HG02610 (cell line): ENCODE results near the gene SMIM35.
"Not testable (repeated sequence)": the region's sequence is repeated elsewhere in the genome, so short reads cannot be mapped to it uniquely, and the experiment has no call there.

Experiments
- ATAC-seq: cut with Tn5 transposase; IDR thresholded peaks from one replicate; pipeline ENCODE4 v1.9.1; 2021; ENCODE audit warnings: mild to moderate bottlenecking, moderate library complexity; ENCODE audit not compliant: unreplicated experiment

Gene SMIM35

DNA sequence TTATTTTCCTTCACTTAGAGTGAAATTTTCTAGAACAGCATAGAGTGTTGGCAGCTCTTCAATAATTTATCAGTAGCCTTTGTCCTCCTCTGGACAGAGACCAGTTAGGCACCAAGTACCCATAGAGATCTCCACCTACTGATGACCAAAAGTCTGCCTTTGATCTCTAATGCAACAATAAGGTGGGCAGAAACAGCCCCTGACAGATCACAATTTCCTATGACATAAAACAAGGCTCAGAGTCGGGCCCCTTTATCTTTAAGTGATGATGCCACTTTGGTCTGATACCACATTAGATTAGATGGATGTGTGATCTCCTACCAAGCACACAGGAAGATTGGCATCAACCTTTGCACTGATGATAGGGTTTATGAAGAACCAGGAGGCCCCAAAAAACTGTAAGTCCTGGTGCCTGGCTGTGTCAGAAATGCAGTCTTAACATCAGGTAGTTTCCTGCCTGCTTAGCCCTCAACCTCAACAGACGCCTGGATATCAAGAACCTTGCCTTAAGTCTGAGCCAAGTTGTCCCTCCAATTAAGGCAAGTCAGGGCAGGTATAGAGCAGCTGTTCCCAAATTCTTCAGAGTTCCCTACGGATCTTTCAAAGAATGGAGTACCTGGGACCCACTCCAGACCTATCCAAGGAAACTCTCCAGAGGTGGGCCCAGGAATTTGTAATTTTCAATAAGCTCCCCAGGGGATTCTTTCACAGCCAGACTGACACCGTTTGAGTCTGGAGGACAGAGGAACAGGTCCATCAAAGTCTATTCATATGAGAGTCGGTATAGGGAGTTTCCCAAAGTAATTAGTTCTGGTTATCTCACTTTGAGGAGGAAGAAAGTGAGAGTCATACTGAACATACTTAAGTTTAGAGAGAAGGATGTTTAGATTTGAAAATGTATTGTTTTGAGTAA lies 40.5 kb downstream of the SMIM35 start:
- ATAC-seq = peak; percentile 70

DNA sequence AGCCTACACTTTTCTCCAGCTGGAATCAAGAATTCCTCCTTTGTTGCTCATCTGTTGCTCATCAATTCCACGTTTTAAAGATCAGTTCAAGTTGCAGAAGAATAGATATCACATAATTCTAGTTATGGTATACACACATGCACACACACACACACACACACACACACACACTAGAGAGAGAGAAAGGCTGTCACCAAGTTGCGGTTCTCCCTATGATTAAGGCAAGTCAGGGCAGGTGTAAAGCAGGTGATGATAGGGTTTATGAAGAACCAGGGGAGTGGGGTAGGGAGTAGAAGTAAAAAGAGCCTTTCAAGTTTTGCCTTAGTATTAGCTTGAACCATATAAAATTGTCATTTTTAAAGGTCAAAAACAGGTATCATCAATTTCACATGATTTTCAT lies 41.6 kb downstream of the SMIM35 start:
- no peak for ATAC-seq

DNA sequence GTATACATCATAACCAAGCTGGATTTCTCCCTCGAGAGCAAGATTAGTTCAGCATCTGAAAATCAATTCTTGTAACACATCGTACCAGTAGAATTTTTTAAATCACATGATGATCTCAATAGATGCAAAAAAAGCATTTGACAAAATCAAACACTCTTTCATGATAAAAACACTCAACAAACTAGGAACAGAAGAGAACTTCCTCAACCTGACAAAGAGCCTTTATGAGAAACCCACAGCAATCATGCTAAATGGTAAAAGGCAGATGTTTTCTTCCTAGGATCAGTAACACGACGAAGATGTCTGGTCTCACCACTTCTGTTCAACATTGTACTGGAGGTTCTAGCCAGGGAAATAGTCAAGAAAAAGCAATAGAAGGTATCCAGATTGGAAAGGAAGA lies 44.0 kb downstream of the SMIM35 start:
- ATAC-seq = no peak

DNA sequence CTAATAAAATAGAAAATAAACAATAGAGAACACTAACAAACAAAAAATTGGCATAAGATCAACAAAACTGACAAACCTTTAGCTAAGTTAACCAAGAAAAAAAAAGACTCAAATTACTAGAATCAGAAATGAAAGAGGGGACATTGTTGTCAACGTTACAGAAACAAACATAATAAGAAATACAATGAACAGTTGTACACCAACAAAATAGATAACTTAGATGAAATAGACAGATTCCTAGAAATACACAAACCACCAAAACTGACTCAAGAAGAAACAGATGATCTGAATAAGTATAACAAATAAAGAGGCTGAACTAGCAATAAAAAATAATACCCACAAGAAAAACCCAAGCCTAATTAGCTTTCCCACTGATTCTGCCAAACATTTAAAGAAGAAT lies 44.6 kb downstream of the SMIM35 start:
- ATAC-seq = no peak

DNA sequence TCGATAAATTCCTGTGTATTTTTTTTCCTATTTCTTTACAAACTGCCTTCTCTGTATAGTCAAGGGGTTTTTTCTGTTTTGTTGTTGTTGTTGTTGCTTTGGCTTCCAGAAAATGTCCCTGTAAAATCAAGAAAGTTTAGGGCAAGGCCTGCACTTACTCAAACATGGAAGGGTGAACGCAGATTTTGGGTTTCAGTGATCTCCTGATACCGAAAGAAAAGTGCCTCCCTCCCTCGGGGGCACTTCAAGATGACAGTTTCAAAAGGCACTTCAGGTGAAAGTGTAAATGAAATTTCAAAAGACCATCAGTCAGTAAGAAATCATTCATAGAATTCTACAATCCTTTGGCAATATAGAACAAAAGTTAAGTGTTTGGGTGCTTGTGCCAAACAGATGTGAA lies 53.3 kb downstream of the SMIM35 start:
- ATAC-seq = peak; percentile 66

DNA sequence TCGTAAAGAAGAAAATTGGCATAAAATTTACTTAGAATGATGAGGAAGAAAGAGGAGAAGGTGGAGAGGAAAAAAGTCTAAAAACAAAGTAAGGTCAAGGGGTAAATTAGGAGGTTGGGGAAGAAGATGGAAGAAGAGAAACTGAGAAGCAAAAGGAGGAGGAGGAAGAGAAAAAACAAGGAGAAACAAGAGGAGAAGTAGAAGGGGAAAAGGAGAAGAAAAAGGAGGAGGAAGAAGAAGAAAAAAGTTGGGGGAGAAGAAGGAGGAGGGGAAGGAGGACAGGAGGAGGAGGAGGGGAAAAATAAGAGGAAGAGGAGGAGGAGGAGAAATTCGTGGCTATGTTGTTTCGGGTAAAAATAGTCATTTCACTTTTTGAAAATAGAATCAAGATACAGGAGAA lies 58.1 kb downstream of the SMIM35 start:
- no peak for ATAC-seq

DNA sequence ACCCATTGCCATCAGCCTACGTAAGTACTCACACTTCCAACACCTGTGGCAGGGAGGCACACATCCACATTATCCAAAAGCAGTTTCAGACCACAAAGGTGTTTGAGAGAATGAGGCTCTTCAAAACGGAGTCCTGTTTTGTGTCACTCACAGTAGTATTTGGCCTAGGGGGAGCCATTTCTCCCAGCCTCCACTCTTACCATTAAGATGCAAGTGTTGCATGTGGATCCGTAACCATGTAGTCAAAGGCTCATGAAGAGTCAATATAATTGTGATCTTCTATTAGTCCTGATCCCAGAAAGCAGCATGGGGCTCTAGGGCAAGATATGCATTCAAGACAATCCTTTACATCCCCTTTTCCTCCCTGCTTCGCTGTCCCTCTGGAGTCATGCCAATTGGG lies 59.1 kb downstream of the SMIM35 start:
- no peak for ATAC-seq

DNA sequence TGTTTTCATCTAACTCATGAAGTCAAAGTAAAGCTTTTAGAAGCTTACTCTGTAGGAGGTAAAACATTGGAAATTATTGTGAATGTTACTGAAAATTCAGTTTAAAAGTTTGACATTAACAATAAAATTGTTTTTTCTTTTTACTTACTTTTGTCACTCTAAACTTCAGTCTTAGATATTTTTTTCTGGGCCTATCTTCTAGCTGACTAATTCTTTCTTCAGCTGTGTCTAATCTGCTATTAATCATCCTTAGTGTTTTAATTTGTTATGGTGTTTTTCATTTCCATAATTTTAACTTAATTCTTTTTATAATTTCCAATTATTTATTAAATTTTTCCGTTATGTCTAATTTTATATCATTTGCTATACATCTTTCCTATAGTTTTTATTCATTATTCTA lies 65.6 kb downstream of the SMIM35 start:
- no peak for ATAC-seq

DNA sequence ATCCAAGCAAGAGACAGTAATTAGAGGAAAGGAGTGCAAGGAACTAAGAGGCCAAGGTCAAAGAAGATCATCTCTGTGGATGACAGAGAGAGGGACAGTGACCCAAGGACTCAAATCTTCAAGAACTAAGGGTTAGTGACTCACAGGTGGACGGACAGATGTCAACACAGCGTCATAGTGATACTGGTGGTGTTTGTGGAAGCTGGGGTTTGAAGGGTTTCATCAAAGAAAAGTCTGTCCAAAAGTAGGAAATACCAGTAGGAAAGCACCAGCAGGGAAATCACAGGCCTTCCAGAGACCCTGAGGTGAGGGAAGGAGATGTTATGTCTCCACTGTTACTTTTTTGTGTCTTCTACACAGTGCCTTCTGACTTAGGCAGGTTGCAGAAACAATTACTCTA lies 68.4 kb downstream of the SMIM35 start:
- no peak for ATAC-seq

DNA sequence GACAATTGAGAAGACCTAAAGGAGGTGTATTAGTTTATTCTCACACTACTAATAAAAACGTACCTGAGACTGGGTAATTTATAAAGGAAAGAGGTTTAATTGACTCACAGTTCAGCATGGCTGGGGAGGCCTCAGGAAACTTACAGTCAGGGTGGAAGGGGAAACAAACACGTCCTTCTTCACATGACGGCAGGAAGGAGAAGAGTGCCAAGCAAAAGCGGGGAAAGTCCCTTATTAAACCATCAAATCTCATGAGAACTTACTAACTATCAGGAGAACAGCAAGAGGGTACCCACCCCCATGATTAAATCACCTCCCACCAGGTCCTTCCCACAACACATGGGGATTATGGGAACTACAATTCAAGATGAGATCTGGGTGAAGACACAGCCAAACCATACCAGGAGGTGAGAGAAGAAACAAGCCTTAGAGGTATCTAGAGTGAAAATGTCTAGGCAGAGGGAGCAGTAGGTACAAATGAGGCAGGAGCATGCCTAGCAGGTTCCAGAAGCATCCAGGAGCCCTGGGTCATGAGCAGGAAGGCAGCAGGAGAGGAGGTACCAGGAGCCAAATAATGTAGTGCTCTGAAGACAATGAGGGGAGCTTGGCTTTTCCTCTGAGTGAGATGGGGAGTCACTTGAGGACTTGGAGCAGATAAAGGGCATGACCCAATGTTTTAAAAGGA lies 69.0 kb downstream of the SMIM35 start:
- ATAC-seq = no peak

DNA sequence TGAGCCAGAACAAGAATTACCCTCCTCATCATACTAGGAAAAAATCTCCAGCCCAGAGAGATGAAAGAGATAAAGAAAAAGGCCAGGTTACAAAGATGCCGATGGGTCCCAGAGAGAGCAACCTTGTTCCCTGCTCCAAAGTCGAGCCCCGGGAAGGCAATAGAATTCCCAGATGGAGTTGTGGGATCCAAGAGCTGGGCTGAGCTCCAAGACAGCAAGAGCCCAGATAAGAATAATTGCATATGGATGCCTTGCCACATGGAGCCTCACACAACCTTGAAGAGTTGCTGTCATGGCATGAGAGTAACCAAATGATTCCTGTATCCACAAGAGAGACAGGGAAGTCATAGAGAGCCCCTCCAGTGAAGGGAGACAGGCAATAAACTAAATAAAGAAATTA lies 69.7 kb downstream of the SMIM35 start:
- ATAC-seq = no peak

DNA sequence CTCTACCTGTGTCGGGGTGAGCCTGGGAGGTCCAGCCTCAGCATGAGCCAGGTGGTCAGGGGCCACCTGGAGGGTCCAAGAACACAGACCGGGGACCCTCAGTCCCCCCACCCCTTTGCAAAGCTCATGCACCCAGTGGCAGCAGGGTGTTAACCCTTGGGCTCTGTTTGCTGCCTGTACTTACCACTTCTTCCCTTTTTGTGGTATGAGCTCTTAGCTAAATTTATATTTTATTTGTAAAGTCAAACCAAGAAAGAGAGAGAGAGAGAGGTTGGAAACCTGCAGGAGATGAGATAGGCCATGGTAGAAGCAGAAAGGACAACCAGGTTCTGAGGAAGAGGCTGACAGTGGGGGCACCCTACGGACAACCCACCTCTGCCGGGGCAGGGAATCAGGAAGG lies 70.7 kb downstream of the SMIM35 start:
- no peak for ATAC-seq

DNA sequence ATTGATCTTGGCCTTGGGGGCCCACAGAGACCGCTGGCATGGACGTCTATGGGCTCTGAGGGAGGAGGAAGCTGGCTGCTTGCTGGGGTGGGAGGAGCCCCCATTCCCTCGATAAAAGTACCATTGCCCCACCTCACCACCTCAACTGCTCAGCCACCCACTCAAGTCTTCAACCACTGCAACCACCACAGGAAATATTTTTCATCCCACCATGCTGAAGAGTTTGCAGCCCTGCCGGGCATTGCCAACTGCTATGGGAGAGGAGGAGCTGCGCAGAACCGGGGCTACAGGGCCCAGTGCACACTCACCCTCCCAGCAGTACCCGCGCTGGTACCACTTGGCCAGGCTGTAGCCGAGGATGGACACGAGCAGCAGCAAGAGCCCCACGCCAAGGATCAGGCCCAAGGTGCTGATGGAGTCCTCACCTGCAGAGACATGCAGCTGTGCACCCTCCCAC lies 71.3 kb downstream of the SMIM35 start:
- ATAC-seq = no peak

DNA sequence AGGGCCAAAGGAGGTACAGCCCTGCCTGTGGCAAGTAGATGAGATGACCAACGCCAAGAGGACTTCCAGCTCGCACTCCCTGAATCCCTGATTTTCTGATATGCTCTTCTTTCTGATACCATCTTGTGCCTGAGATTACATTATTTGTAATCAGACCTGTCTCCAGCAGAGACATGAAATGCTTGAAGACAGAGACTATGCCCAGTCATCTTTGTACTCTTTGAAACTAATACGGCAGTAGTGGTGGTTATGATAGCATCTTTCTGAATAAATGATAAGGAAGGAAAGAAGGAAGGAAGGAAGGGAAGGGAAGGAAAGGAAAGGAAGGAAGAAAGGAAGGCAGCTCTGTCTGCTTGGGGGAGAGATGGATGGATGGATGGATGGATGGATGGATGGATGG lies 72.7 kb downstream of the SMIM35 start:
- no peak for ATAC-seq

DNA sequence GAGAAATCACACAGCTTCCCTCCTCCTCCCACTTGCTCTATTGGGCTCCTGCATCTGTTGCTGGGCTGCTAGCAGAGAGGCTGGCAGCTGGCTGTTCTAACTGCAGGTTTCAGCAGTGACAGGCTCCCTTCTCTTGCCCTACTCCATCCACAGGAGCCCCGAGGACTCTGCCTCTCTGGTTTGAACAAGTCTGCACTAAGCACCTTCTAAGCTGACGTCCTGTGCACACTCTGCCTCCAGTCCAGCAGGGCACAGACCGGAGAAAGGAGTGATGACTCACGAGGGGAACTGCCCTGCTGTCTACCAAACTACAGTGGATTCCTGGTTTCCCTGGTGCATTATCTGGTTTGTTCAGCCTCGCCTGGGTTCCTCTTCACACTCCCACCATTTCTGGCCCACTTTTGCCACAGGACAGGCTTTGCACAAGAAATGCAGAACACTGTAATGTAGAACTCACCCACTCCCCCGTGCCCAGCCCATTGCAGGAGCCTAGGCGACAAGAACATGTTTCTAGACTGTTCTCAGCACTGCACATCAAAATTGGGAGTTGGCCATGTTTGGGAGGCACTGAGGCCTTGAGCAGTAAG lies 74.6 kb downstream of the SMIM35 start:
- no peak for ATAC-seq

DNA sequence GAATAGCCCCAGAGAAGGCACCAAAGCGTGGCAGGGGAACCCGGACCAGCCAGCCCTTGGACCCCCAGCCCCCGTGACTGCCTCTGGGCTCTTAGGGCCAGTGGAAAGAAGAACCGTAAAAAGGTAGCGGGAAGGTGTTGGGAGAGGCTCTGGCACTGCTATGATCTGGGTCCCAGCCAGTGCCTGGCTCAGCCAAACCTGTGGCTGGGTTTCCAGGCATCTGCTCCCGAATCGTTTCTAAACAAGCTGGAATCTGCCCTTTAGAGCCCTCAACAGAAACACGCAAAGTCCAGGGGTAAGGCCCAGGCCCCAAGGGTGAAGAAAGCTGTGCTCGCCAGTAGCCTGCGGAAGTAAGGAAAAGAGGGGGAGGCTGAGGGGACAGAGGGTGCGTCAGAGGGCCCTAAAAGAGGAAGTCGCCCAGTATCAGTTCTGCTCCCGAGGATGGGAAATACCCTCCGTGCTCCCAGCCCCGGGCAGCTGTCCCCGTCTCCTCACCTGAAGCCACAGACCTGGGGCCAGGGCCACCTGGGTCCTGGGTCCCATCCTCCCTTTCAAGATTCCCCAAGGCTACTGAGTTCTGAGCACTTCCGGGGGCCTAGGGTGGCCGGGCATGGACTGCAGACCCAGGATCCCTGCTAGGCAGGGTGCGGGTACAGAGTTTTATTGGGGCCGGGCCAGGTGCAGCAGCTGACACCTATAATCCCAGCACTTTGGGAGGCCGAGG lies 75.9 kb downstream of the SMIM35 start:
- ATAC-seq = peak; percentile 78

DNA sequence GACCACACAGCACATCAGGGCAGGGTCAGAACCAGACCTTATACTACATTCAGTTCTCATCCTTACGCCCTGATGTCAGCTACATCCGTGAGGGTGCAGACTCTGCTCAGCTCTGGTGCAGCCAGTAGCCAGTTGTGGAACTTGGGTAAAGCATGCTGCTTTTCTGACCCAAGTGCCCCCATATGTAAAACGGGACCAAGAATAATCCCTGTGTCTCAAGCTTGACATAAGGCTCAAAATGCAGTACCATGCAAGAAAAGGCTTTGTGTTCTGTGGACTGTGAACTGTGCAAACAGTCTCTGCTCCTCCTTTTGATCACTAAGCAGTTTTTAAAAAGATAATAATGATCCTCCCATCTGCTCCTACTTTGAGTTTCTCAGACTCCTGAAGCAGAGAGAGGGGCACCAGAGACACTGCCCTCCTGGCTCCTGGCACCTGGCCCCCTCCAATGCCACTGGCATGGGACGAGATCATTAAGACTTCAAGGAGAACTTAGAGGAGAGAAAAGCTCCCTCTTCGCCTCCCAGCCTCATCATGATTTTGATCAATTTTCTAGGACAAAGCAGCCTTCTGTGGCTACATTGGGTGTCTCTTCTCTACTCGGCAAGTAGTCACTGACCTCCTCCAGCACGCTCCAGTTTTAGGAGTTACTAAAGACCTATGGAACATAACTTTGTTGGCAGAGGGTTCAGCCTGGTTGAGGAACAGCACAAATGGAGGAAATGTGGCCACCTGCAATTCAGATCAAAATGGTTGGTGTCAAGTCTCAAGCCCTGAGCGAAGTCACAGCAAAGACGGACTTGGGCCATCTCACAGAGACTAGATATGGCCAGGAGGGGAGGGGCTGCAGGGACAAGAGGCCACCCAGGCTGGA lies 76.7 kb downstream of the SMIM35 start:
- no peak for ATAC-seq

DNA sequence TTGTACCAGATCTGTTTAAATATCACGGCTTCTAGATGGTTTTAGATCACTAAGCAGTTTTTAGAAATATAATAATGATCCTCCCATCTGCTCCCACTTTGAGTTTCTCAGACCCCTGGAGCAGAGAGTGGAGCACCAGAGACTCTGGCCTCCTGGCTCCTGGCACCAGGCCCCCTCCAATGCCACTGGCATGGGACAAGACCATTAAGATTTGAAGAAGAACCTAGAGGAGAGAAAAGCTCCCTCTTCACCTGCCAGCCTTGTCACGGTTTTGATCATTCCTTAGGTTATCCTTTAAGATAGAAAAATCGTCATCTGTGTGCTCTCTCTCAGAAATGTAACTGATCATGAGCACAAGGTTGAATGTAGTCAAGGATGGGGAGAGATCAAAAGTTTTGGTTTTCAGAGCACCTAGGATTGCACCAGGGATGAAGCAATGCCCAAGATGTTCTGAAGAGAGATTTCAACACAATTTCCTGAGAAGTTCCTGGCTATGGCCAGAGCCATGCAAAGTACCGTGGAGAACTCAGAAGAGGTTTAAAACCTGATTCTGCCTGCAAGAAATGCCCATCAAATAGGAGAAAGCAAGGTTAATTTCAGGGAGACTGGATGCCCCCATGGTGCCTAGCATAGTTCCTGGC lies 78.4 kb downstream of the SMIM35 start:
- ATAC-seq = no peak

DNA sequence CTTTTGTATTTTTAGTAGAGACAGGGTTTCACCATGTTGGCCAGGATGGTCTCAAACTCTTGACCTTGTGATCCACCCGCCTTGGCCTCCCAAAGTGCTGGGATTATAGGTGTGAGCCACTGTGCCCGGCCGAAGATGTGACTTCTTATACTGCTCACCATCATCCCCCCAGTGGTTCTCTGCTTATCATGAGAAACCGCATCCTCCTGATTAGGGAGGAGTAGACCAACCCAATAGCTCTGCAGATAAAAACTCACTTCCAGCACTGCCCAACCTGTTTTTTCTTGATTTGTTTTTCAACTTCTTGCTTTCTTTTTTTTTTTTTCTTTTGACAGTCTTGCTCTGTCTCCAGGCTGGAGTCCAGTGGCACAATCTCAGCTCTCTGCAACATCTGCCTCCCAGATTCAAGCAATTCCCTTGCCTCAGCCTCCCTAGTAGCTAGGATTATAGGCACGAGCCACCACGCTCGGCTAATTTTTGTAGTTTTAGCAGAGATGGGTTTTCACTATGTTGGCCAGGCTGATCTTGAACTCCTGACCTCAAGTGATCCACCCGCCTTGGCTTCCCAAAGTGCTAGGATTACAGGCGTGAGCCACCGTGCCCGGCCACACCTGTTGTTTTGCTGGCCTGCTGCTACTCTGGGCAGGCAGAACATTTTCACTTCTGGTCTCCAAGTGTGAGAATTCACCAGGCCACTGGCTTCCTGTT lies 79.0 kb downstream of the SMIM35 start:
- not testable (repeated sequence) for ATAC-seq
